CD1c-positive myeloid dendritic cell (primary cell): Measurements from ENCODE around the gene PSMB5.
A peak's percentile ranks its signal among the peaks of the same experiment; 100 is the strongest.

Experiments used
- DNase-seq: peaks from one replicate; pipeline ENCODE4 v3.0.0-alpha.2; 2016; ENCODE audit errors: extremely low spot score

The PSMB5 gene

GRCh38 chr14:22987291-22987690 lies 47.4 kb downstream of the PSMB5 start:
- DNase-seq: no peak

GRCh38 chr14:22986508-22987054 lies 48.1 kb downstream of the PSMB5 start:
- DNase-seq: peak; percentile 92

- no peak for DNase-seq
Observed at GRCh38 chr14:22985894-22986507, 48.7 kb downstream of the PSMB5 start.

- no peak for DNase-seq
Observed at GRCh38 chr14:22984959-22985658, 49.6 kb downstream of the PSMB5 start.

- DNase-seq: peak; percentile 81
Observed at GRCh38 chr14:22982477-22983245, 52.0 kb downstream of the PSMB5 start, which contains the start of gene AJUBA. AJUBA (minus strand) TSS chr14:22982551; CDS start chr14:22982266, 285 bp downstream.

GRCh38 chr14:22981876-22982476 lies 52.7 kb downstream of the PSMB5 start:
- no peak for DNase-seq

- no peak for DNase-seq
Observed at GRCh38 chr14:22981090-22981875, 53.4 kb downstream of the PSMB5 start.

- peak; percentile 3 for DNase-seq
Observed at GRCh38 chr14:22980672-22981089, 54.0 kb downstream of the PSMB5 start.

GRCh38 chr14:22979748-22980392 lies 54.8 kb downstream of the PSMB5 start:
- no peak for DNase-seq

GRCh38 chr14:22978981-22979671 lies 55.6 kb downstream of the PSMB5 start:
- DNase-seq: no peak

GRCh38 chr14:22978487-22978837 lies 56.2 kb downstream of the PSMB5 start:
- no peak for DNase-seq

- no peak for DNase-seq
Observed at GRCh38 chr14:22977684-22978486, 56.8 kb downstream of the PSMB5 start.

- DNase-seq: no peak
Observed at GRCh38 chr14:22977434-22977683, 57.3 kb downstream of the PSMB5 start.

GRCh38 chr14:22976620-22977433 lies 57.9 kb downstream of the PSMB5 start:
- DNase-seq: no peak
